ENCODE results near the gene PUDP.

The PUDP gene

GRCh38 chrX:7092543-7092942 lies 55.4 kb downstream of the PUDP start:
- Histone ChIP-seq H3K27me3 (ENCODE audit: control insufficient read depth in 2 of 2, insufficient read depth in 2 of 2, low read length in 2 of 2) (no peaks in the 10 kb centered on the region), H3K9me3 (ENCODE audit: control insufficient read depth in 2 of 2, low read length in 2 of 2) (no peaks in the 10 kb centered on the region), H3K4me3 (ENCODE audit: low read length in 2 of 2) (no peak overlapping the region), H3K36me3 (ENCODE audit: control insufficient read depth in 2 of 2, insufficient read depth in 2 of 2, low read length in 2 of 2) (peaks cover 0 to 6% of the 10 kb centered on the region in 2 donors), H3K27ac (ENCODE audit: low read depth in 2 of 2, low read length in 2 of 2) (no peak overlapping the region), H3K4me1 (ENCODE audit: control insufficient read depth in 2 of 2, insufficient read depth in 2 of 2, low read length in 2 of 2) (peaks cover 0 to 5% of the 10 kb centered on the region in 2 donors), H3K9ac (ENCODE audit: low read depth in 1 of 2, low read length in 2 of 2) (no peak overlapping the region)

- peaks cover 0 to 5% of the 10 kb centered on the region in 2 donors for H3K4me1 ChIP-seq (ENCODE audit: control insufficient read depth in 2 of 2, insufficient read depth in 2 of 2, low read length in 2 of 2)
- H3K27me3 ChIP-seq (ENCODE audit: control insufficient read depth in 2 of 2, insufficient read depth in 2 of 2, low read length in 2 of 2), result no peaks in the 10 kb centered on the region
- H3K9me3 ChIP-seq (ENCODE audit: control insufficient read depth in 2 of 2, low read length in 2 of 2), result no peaks in the 10 kb centered on the region
- peaks cover 0 to 6% of the 10 kb centered on the region in 2 donors for H3K36me3 ChIP-seq (ENCODE audit: control insufficient read depth in 2 of 2, insufficient read depth in 2 of 2, low read length in 2 of 2)
- no peak overlapping the region for H3K9ac ChIP-seq (ENCODE audit: low read depth in 1 of 2, low read length in 2 of 2)
- H3K4me3 ChIP-seq (ENCODE audit: low read length in 2 of 2), result no peak overlapping the region
- no peak overlapping the region for H3K27ac ChIP-seq (ENCODE audit: low read depth in 2 of 2, low read length in 2 of 2)
These were observed 56.0 kb downstream of the PUDP start for GRCh38 chrX:7091923-7092322.

- no peak overlapping the region for H3K27ac ChIP-seq (ENCODE audit: low read depth in 2 of 2, low read length in 2 of 2)
These were observed 57.3 kb downstream of the PUDP start for GRCh38 chrX:7090641-7091040.

GRCh38 chrX:7088968-7089615 lies 58.9 kb downstream of the PUDP start:
- Histone ChIP-seq H3K9me3 (ENCODE audit: control insufficient read depth in 2 of 2, low read length in 2 of 2) (no peaks in the 10 kb centered on the region), H3K27me3 (ENCODE audit: control insufficient read depth in 2 of 2, insufficient read depth in 2 of 2, low read length in 2 of 2) (no peaks in the 10 kb centered on the region), H3K4me1 (ENCODE audit: control insufficient read depth in 2 of 2, insufficient read depth in 2 of 2, low read length in 2 of 2) (peaks cover 3 to 5% of the 10 kb centered on the region in 2 donors), H3K9ac (ENCODE audit: low read depth in 1 of 2, low read length in 2 of 2) (no peak overlapping the region), H3K27ac (ENCODE audit: low read depth in 2 of 2, low read length in 2 of 2) (no peak overlapping the region), H3K4me3 (ENCODE audit: low read length in 2 of 2) (no peak overlapping the region), H3K36me3 (ENCODE audit: control insufficient read depth in 2 of 2, insufficient read depth in 2 of 2, low read length in 2 of 2) (peaks cover 2% of the 10 kb centered on the region in 2 donors)

More at GRCh38 chrX:7090641-7091040, 57.3 kb downstream of the PUDP start:
- no peak overlapping the region for H3K4me3 ChIP-seq (ENCODE audit: low read length in 2 of 2)
- no peaks in the 10 kb centered on the region for H3K27me3 ChIP-seq (ENCODE audit: control insufficient read depth in 2 of 2, insufficient read depth in 2 of 2, low read length in 2 of 2)
- peaks cover 0 to 5% of the 10 kb centered on the region in 2 donors for H3K4me1 ChIP-seq (ENCODE audit: control insufficient read depth in 2 of 2, insufficient read depth in 2 of 2, low read length in 2 of 2)
- no peak overlapping the region for H3K9ac ChIP-seq (ENCODE audit: low read depth in 1 of 2, low read length in 2 of 2)
- H3K9me3 ChIP-seq (ENCODE audit: control insufficient read depth in 2 of 2, low read length in 2 of 2), result no peaks in the 10 kb centered on the region
- H3K36me3 ChIP-seq (ENCODE audit: control insufficient read depth in 2 of 2, insufficient read depth in 2 of 2, low read length in 2 of 2), result peaks cover 0 to 4% of the 10 kb centered on the region in 2 donors

- no peak overlapping the region for H3K9ac ChIP-seq (ENCODE audit: low read depth in 1 of 2, low read length in 2 of 2)
- peaks cover 2 to 8% of the 10 kb centered on the region in 2 donors for H3K4me1 ChIP-seq (ENCODE audit: control insufficient read depth in 2 of 2, insufficient read depth in 2 of 2, low read length in 2 of 2)
- peaks cover 4 to 5% of the 10 kb centered on the region in 2 donors for H3K36me3 ChIP-seq (ENCODE audit: control insufficient read depth in 2 of 2, insufficient read depth in 2 of 2, low read length in 2 of 2)
- no peaks in the 10 kb centered on the region for H3K9me3 ChIP-seq (ENCODE audit: control insufficient read depth in 2 of 2, low read length in 2 of 2)
- H3K27me3 ChIP-seq (ENCODE audit: control insufficient read depth in 2 of 2, insufficient read depth in 2 of 2, low read length in 2 of 2), result no peaks in the 10 kb centered on the region
- H3K27ac ChIP-seq (ENCODE audit: low read depth in 2 of 2, low read length in 2 of 2), result no peak overlapping the region
- no peak overlapping the region for H3K4me3 ChIP-seq (ENCODE audit: low read length in 2 of 2)
These were observed 61.6 kb downstream of the PUDP start for GRCh38 chrX:7086384-7086783.

- H3K27ac ChIP-seq (ENCODE audit: low read depth in 2 of 2, low read length in 2 of 2), result no peak overlapping the region
- no peaks in the 10 kb centered on the region for H3K9me3 ChIP-seq (ENCODE audit: control insufficient read depth in 2 of 2, low read length in 2 of 2)
These were observed 62.1 kb downstream of the PUDP start for GRCh38 chrX:7085879-7086278.

GRCh38 chrX:7084841-7085240 lies 63.1 kb downstream of the PUDP start:
- Histone ChIP-seq H3K27ac (ENCODE audit: low read depth in 2 of 2, low read length in 2 of 2) (no peak overlapping the region), H3K9me3 (ENCODE audit: control insufficient read depth in 2 of 2, low read length in 2 of 2) (no peaks in the 10 kb centered on the region), H3K4me1 (ENCODE audit: control insufficient read depth in 2 of 2, insufficient read depth in 2 of 2, low read length in 2 of 2) (peaks cover 2 to 8% of the 10 kb centered on the region in 2 donors), H3K27me3 (ENCODE audit: control insufficient read depth in 2 of 2, insufficient read depth in 2 of 2, low read length in 2 of 2) (no peaks in the 10 kb centered on the region), H3K36me3 (ENCODE audit: control insufficient read depth in 2 of 2, insufficient read depth in 2 of 2, low read length in 2 of 2) (peaks cover 4 to 5% of the 10 kb centered on the region in 2 donors), H3K4me3 (ENCODE audit: low read length in 2 of 2) (no peak overlapping the region), H3K9ac (ENCODE audit: low read depth in 1 of 2, low read length in 2 of 2) (no peak overlapping the region)

More at GRCh38 chrX:7085879-7086278, 62.1 kb downstream of the PUDP start:
- Histone ChIP-seq H3K4me3 (ENCODE audit: low read length in 2 of 2) (no peak overlapping the region), H3K9ac (ENCODE audit: low read depth in 1 of 2, low read length in 2 of 2) (no peak overlapping the region), H3K36me3 (ENCODE audit: control insufficient read depth in 2 of 2, insufficient read depth in 2 of 2, low read length in 2 of 2) (peaks cover 4 to 5% of the 10 kb centered on the region in 2 donors), H3K4me1 (ENCODE audit: control insufficient read depth in 2 of 2, insufficient read depth in 2 of 2, low read length in 2 of 2) (peaks cover 2 to 8% of the 10 kb centered on the region in 2 donors), H3K27me3 (ENCODE audit: control insufficient read depth in 2 of 2, insufficient read depth in 2 of 2, low read length in 2 of 2) (no peaks in the 10 kb centered on the region)

GRCh38 chrX:7083468-7084396 lies 64.2 kb downstream of the PUDP start:
- H3K36me3 ChIP-seq (ENCODE audit: control insufficient read depth in 2 of 2, insufficient read depth in 2 of 2, low read length in 2 of 2), result peaks cover 4 to 5% of the 10 kb centered on the region in 2 donors
- no peak overlapping the region for H3K9ac ChIP-seq (ENCODE audit: low read depth in 1 of 2, low read length in 2 of 2)
- peaks cover 0 to 3% of the 10 kb centered on the region in 2 donors for H3K9me3 ChIP-seq (ENCODE audit: control insufficient read depth in 2 of 2, low read length in 2 of 2)
- peaks cover 2 to 8% of the 10 kb centered on the region in 2 donors for H3K4me1 ChIP-seq (ENCODE audit: control insufficient read depth in 2 of 2, insufficient read depth in 2 of 2, low read length in 2 of 2)
- peak overlapping the region in 1 of 2 donors; percentile 23 for H3K4me3 ChIP-seq (ENCODE audit: low read length in 2 of 2)
- no peak overlapping the region for H3K27ac ChIP-seq (ENCODE audit: low read depth in 2 of 2, low read length in 2 of 2)
- H3K27me3 ChIP-seq (ENCODE audit: control insufficient read depth in 2 of 2, insufficient read depth in 2 of 2, low read length in 2 of 2), result no peaks in the 10 kb centered on the region

GRCh38 chrX:7083021-7083420 lies 64.9 kb downstream of the PUDP start:
- Histone ChIP-seq H3K9ac (ENCODE audit: low read depth in 1 of 2, low read length in 2 of 2) (no peak overlapping the region), H3K27ac (ENCODE audit: low read depth in 2 of 2, low read length in 2 of 2) (no peak overlapping the region), H3K4me3 (ENCODE audit: low read length in 2 of 2) (no peak overlapping the region), H3K9me3 (ENCODE audit: control insufficient read depth in 2 of 2, low read length in 2 of 2) (peaks cover 0 to 3% of the 10 kb centered on the region in 2 donors), H3K27me3 (ENCODE audit: control insufficient read depth in 2 of 2, insufficient read depth in 2 of 2, low read length in 2 of 2) (no peaks in the 10 kb centered on the region), H3K36me3 (ENCODE audit: control insufficient read depth in 2 of 2, insufficient read depth in 2 of 2, low read length in 2 of 2) (peaks cover 4 to 5% of the 10 kb centered on the region in 2 donors), H3K4me1 (ENCODE audit: control insufficient read depth in 2 of 2, insufficient read depth in 2 of 2, low read length in 2 of 2) (peaks cover 2 to 8% of the 10 kb centered on the region in 2 donors)

GRCh38 chrX:7082556-7082955 lies 65.4 kb downstream of the PUDP start:
- Histone ChIP-seq H3K4me1 (ENCODE audit: control insufficient read depth in 2 of 2, insufficient read depth in 2 of 2, low read length in 2 of 2) (peaks cover 2 to 8% of the 10 kb centered on the region in 2 donors), H3K4me3 (ENCODE audit: low read length in 2 of 2) (no peak overlapping the region), H3K9ac (ENCODE audit: low read depth in 1 of 2, low read length in 2 of 2) (no peak overlapping the region), H3K27me3 (ENCODE audit: control insufficient read depth in 2 of 2, insufficient read depth in 2 of 2, low read length in 2 of 2) (no peaks in the 10 kb centered on the region), H3K36me3 (ENCODE audit: control insufficient read depth in 2 of 2, insufficient read depth in 2 of 2, low read length in 2 of 2) (peaks cover 4 to 5% of the 10 kb centered on the region in 2 donors), H3K9me3 (ENCODE audit: control insufficient read depth in 2 of 2, low read length in 2 of 2) (peaks cover 0 to 3% of the 10 kb centered on the region in 2 donors), H3K27ac (ENCODE audit: low read depth in 2 of 2, low read length in 2 of 2) (no peak overlapping the region)
